ENCODE data around the gene KCNQ5. TPM values are rescaled to one million over a fixed set of nuclear protein-coding genes. Genes with fewer than 3 reads are reported as not detected.
A peak's percentile ranks its signal among the peaks of the same experiment; 100 is the strongest.

KCNQ5 gene
- total and polyA plus RNA-seq, 10 of the 15 experiments (the other 5 are each of a cell fraction or from before 2014, with no cell fraction given) = 0.60 to 16.2 (median 3.2) TPM

DNA sequence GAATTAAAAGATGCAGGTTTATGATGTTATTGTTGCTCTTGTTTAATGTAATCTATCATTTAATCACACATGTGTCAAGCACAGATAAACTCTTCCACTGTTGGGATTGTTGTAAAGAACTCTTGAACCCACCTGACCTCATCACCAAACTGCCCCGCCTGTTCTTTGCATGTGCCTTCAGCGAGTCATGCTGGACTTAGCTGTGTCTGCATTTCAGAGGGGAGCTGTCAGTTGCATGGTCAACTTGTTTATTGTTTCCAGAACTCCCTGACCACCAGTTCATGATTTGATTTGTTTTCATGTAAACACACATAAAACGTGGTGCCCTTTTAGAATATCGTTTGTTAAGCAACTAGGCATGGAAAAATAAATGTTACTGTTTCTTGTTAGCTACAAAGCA, 509.8 kb downstream of the KCNQ5 start:
- Histone ChIP-seq H2AFZ (ENCODE audit: control insufficient read depth, low read depth, low read length) (no peak overlapping the region), H3K36me3 (ENCODE audit: control insufficient read depth in 2 of 2, insufficient read depth in 2 of 2, low read length in 1 of 2) (peaks cover 0 to 5% of the 10 kb centered on the region in 2 experiments; a peak in 1 of 4 replicates), H3K4me1 (ENCODE audit: control insufficient read depth, insufficient read depth, low read length) (no peaks in the 10 kb centered on the region), H3K27ac (ENCODE audit: control insufficient read depth, insufficient read depth) (no peak overlapping the region), H3K27me3 (replicated peaks in 1 of 2; ENCODE audit: control insufficient read depth in 2 of 2, insufficient read depth in 2 of 2, low read length in 1 of 2) (no peaks in the 10 kb centered on the region), H3K4me2 (ENCODE audit: control insufficient read depth, insufficient read depth) (no peak overlapping the region), H3K9me3 (replicated peaks; ENCODE audit: control insufficient read depth, insufficient read depth, low read length) (no peaks in the 10 kb centered on the region; the same call in 2 of the 3 replicates), H4K20me1 (ENCODE audit: control insufficient read depth, insufficient read depth) (no peaks in the 10 kb centered on the region), H3K79me2 (ENCODE audit: control insufficient read depth, insufficient read depth, low read length) (no peaks in the 10 kb centered on the region), H3K4me3 (no peak overlapping the region), H3K9ac (ENCODE audit: control insufficient read depth, insufficient read depth, low read length) (no peak overlapping the region)
- DNase-seq (ENCODE audit: low read depth, low spot score) (no peak), FAIRE-seq (no peak), ATAC-seq (no peak)
- POLR2A ChIA-PET = no interaction called here
- SMC1A ChIA-PET (ENCODE audit: uncharacterized antibody, unreplicated experiment) = interaction anchor here (0.8 to 12.4 kb wide), 6 partner anchors 11 to 519 kb away, joined by 3 to 446 read pairs (median 6); partner anchors contain the start of gene KCNQ5
- no TSS peak for BruUV-seq (replicated peaks)
- 81% methylated on average over 4 of the region's 4 CpGs for WGBS (ENCODE audit: insufficient coverage, insufficient replicate concordance, low lambda C conversion rate, missing lambda C conversion rate)
- TF ChIP-seq SMAD1 (IDR thresholded peaks at IDR 0.05; ENCODE audit: low read depth, partially characterized antibody) (no peak), SP1 (IDR thresholded peaks at IDR 0.05; ENCODE audit: low read depth, low read length) (no peak), USF1 (IDR thresholded peaks at IDR 0.05; ENCODE audit: borderline replicate concordance, extremely low read length, insufficient read depth, low read depth, low read length) (no peak), POLR2AphosphoS5 (IDR thresholded peaks at IDR 0.05; ENCODE audit: low read length) (no peak)
- RAD21 ChIA-PET (ENCODE audit: unreplicated experiment) = interaction anchor here (1.8 to 11.4 kb wide), 3 partner anchors 11 to 721 kb away, joined by 4 to 436 read pairs (median 31); partner anchors contain the start of gene KCNQ5
- intact Hi-C loops (cut with micrococcal nuclease; ENCODE audit: unreplicated experiment) (loop anchor here (2.0 kb wide), 2 partner anchors 49 to 607 kb away; no protein-coding TSS in a partner anchor), in situ Hi-C loops (cut with MboI) (loop anchor here (5.0 kb wide), 2 partner anchors 514 to 719 kb away; no protein-coding TSS in a partner anchor)
- CTCF ChIA-PET = interaction anchor here (0.8 to 12.5 kb wide), 11 partner anchors 12 to 720 kb away, joined by 3 to 644 read pairs (median 15); partner anchors contain the start of gene KCNQ5

DNA sequence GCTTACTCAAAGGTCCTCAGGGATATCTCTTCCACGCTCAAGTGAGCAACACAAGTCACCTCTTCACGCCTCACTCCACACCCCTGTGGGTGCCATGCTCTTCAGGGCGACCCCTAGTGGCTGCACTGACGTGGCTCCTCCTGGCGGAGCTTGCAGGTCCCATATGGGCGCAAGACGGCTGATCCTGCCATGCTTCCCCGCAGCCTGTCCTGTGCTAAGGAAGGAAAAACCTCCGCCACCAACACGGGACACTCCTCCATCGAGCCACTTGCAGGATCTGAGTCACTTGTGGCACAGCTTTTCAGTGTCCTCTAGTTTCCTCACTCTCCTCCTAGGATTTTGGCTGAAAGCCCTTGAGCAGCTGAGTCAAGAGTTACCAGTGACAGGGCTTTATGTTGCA, 512.7 kb downstream of the KCNQ5 start:
- FAIRE-seq = no peak
- intact Hi-C loops (cut with micrococcal nuclease; ENCODE audit: unreplicated experiment) = no loop called here
- BruUV-seq (replicated peaks) = no TSS peak
- TF ChIP-seq, protein P1, sequence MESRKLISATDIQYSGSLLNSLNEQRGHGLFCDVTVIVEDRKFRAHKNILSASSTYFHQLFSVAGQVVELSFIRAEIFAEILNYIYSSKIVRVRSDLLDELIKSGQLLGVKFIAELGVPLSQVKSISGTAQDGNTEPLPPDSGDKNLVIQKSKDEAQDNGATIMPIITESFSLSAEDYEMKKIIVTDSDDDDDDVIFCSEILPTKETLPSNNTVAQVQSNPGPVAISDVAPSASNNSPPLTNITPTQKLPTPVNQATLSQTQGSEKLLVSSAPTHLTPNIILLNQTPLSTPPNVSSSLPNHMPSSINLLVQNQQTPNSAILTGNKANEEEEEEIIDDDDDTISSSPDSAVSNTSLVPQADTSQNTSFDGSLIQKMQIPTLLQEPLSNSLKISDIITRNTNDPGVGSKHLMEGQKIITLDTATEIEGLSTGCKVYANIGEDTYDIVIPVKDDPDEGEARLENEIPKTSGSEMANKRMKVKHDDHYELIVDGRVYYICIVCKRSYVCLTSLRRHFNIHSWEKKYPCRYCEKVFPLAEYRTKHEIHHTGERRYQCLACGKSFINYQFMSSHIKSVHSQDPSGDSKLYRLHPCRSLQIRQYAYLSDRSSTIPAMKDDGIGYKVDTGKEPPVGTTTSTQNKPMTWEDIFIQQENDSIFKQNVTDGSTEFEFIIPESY (IDR thresholded peaks at IDR 0.05) = peak; percentile 97
- TF ChIP-seq RAD21 (IDR thresholded peaks at IDR 0.05; ENCODE audit: insufficient read depth, low read depth, low read length) = peak; percentile 36; the same call in 1 of the 2 replicates
- 0 out of 2 replicates have a peak, but pooled peaks have one; percentile 28 for TF ChIP-seq YY1 (IDR thresholded peaks at IDR 0.05; ENCODE audit: low read depth, low read length)
- TF ChIP-seq TCF7 (IDR thresholded peaks at IDR 0.05; ENCODE audit: borderline replicate concordance) = no peak
- TF ChIP-seq RBBP5 (conservative IDR thresholded peaks at IDR 0.05) = no peak
- peak; percentile 34 to 55 (median 51); a peak in 5 of 6 replicates for TF ChIP-seq CTCF (IDR thresholded peaks at IDR 0.05 in 2 of 3, conservative IDR thresholded peaks at IDR 0.05 in 1 of 3; ENCODE audit: control insufficient read depth in 2 of 3, extremely low read depth in 1 of 3, insufficient read depth in 1 of 3, low read depth in 3 of 3, low read length in 3 of 3)

More for the DNA sequence above, 512.7 kb downstream of the KCNQ5 start:
- 59% methylated on average over 9 of the region's 11 CpGs for WGBS (ENCODE audit: insufficient coverage, insufficient replicate concordance, low lambda C conversion rate, missing lambda C conversion rate)
- in situ Hi-C loops (cut with MboI) = loop anchor here (5.0 kb wide), 2 partner anchors 517 to 722 kb away; no protein-coding TSS in a partner anchor
- DNase-seq (ENCODE audit: low read depth, low spot score) (no peak), ATAC-seq (peak; percentile 68)
- ChIA-PET SMC1A (ENCODE audit: uncharacterized antibody, unreplicated experiment) (interaction anchor here (0.6 to 12.4 kb wide), 10 partner anchors 8 to 526 kb away, joined by 3 to 446 read pairs (median 4); partner anchors contain the start of gene KCNQ5), POLR2A (interaction anchor here (0.6 kb wide), 1 partner anchor 181 kb away, joined by 5 read pairs; no protein-coding TSS in a partner anchor), RAD21 (ENCODE audit: unreplicated experiment) (interaction anchor here (0.6 to 11.4 kb wide), 4 partner anchors 18 to 516 kb away, joined by 3 to 436 read pairs (median 4); partner anchors contain the start of gene KCNQ5), CTCF (interaction anchor here (0.7 to 12.5 kb wide), 7 partner anchors 8 to 724 kb away, joined by 3 to 644 read pairs (median 4); partner anchors contain the start of gene KCNQ5)
- Histone ChIP-seq H3K9me3 (replicated peaks; ENCODE audit: control insufficient read depth, insufficient read depth, low read length) (no peaks in the 10 kb centered on the region; the same call in 2 of the 3 replicates), H3K9ac (ENCODE audit: control insufficient read depth, insufficient read depth, low read length) (no peak overlapping the region), H3K79me2 (ENCODE audit: control insufficient read depth, insufficient read depth, low read length) (no peaks in the 10 kb centered on the region), H3K4me2 (ENCODE audit: control insufficient read depth, insufficient read depth) (no peak overlapping the region), H3K27me3 (replicated peaks in 1 of 2; ENCODE audit: control insufficient read depth in 2 of 2, insufficient read depth in 2 of 2, low read length in 1 of 2) (no peaks in the 10 kb centered on the region), H3K27ac (ENCODE audit: control insufficient read depth, insufficient read depth) (no peak overlapping the region), H2AFZ (ENCODE audit: control insufficient read depth, low read depth, low read length) (no peak overlapping the region), H3K4me1 (ENCODE audit: control insufficient read depth, insufficient read depth, low read length) (no peaks in the 10 kb centered on the region), H4K20me1 (ENCODE audit: control insufficient read depth, insufficient read depth) (no peaks in the 10 kb centered on the region), H3K36me3 (ENCODE audit: control insufficient read depth in 2 of 2, insufficient read depth in 2 of 2, low read length in 1 of 2) (peaks cover 0 to 5% of the 10 kb centered on the region in 2 experiments; a peak in 1 of 4 replicates), H3K4me3 (no peak overlapping the region)

Measured in GM12878 (cell line).